ENCODE data around the gene SNX8.
"Not testable (repeated sequence)": the region's sequence is repeated elsewhere in the genome, so short reads cannot be mapped to it uniquely, and the experiment has no call there.

SNX8 gene

GRCh38 chr7:2325162-2325561 is 10.9 kb upstream of the SNX8 start:
- no peak for DNase-seq

GRCh38 chr7:2321020-2321419 is 6.8 kb upstream of the SNX8 start:
- no peak for DNase-seq

GRCh38 chr7:2317556-2318293 is 3.5 kb upstream of the SNX8 start:
- DNase-seq = no peak

GRCh38 chr7:2316578-2316977 is 2.3 kb upstream of the SNX8 start:
- no peak for DNase-seq

- DNase-seq = no peak
Measured at GRCh38 chr7:2315787-2316186, 1.5 kb upstream of the SNX8 start.

- not testable (repeated sequence) for DNase-seq
Measured at GRCh38 chr7:2314956-2315530, 802 bp upstream of the SNX8 start.

- DNase-seq = no peak
Measured at GRCh38 chr7:2313450-2314208, 612 bp downstream of the SNX8 start.

GRCh38 chr7:2312267-2312929 is 1.8 kb downstream of the SNX8 start:
- no peak for DNase-seq

- DNase-seq = no peak
Measured at GRCh38 chr7:2309889-2310331, 4.3 kb downstream of the SNX8 start.

GRCh38 chr7:2307690-2308107 is 6.5 kb downstream of the SNX8 start:
- no peak for DNase-seq

GRCh38 chr7:2306688-2307087 is 7.6 kb downstream of the SNX8 start:
- no peak for DNase-seq

GRCh38 chr7:2305258-2305657 is 9.0 kb downstream of the SNX8 start:
- DNase-seq = not testable (repeated sequence)

GRCh38 chr7:2303520-2303919 is 10.7 kb downstream of the SNX8 start:
- DNase-seq = not testable (repeated sequence)

GRCh38 chr7:2302743-2303397 is 11.4 kb downstream of the SNX8 start:
- not testable (repeated sequence) for DNase-seq

GRCh38 chr7:2301511-2301863 is 12.8 kb downstream of the SNX8 start:
- no peak for DNase-seq

GRCh38 chr7:2299870-2300512 is 14.2 kb downstream of the SNX8 start:
- no peak for DNase-seq

GRCh38 chr7:2299131-2299829 is 15.0 kb downstream of the SNX8 start:
- no peak for DNase-seq

- DNase-seq = no peak
Measured at GRCh38 chr7:2296832-2297231, 17.4 kb downstream of the SNX8 start.

GRCh38 chr7:2295936-2296620 is 18.2 kb downstream of the SNX8 start:
- DNase-seq = no peak

- DNase-seq = no peak
Measured at GRCh38 chr7:2290877-2291276, 23.4 kb downstream of the SNX8 start.

GRCh38 chr7:2289621-2290020 is 24.6 kb downstream of the SNX8 start:
- DNase-seq = no peak
